ENCODE measurements around the gene SHB. TPM values are rescaled to one million over a fixed set of nuclear protein-coding genes. Genes with fewer than 3 reads are reported as not detected.

SHB gene
- total and polyA plus RNA-seq, 2 experiments from 2014 or later = 20.8 to 48.3 TPM

DNA sequence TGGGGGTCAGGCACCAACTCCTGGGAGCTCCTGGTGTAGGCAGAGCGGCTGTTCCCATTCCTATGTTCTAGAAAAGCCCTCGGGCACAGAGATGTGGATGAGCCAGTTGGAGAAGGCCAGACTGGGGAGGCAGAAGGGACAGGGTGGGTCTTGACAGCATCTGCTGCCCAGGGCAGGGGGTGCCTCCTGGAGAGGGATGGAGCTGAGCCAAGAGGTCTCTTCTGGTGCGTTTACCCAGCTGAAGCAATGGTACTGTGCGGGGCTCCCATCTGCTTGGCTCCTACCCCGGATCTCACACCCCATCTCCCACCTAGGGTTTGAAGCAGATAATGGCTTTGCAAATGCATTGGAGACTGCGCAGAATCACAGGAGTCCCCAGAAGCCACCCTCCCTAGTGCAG is 41.3 kb downstream of the SHB start:
- Histone ChIP-seq H3K4me3 (no peak overlapping the region), H3K9me2 (replicated peaks; ENCODE audit: insufficient read depth) (no peaks in the 10 kb centered on the region), H3K4me2 (no peak overlapping the region), H3K4me1 (ENCODE audit: insufficient read depth) (peaks cover 67% of the 10 kb centered on the region), H3K79me2 (peaks cover 87% of the 10 kb centered on the region), H3K9me3 (ENCODE audit: low read depth) (no peaks in the 10 kb centered on the region), H3K27me3 (no peaks in the 10 kb centered on the region), H2AFZ (no peak overlapping the region), H4K20me1 (ENCODE audit: insufficient read depth, poor library complexity, severe bottlenecking) (peaks cover 9% of the 10 kb centered on the region), H3K27ac (no peak overlapping the region), H3K36me3 (replicated peaks; ENCODE audit: insufficient read depth, low read depth) (no peaks in the 10 kb centered on the region)
- no peak for DNase-seq (ENCODE audit: low spot score)
- TF ChIP-seq EZH2 (IDR thresholded peaks at IDR 0.05; ENCODE audit: borderline replicate concordance) (no peak), EZH2phosphoT487 (IDR thresholded peaks at IDR 0.05; ENCODE audit: low read depth, severe bottlenecking, unreplicated experiment) (no peak)
- TF ChIP-seq, protein P1, sequence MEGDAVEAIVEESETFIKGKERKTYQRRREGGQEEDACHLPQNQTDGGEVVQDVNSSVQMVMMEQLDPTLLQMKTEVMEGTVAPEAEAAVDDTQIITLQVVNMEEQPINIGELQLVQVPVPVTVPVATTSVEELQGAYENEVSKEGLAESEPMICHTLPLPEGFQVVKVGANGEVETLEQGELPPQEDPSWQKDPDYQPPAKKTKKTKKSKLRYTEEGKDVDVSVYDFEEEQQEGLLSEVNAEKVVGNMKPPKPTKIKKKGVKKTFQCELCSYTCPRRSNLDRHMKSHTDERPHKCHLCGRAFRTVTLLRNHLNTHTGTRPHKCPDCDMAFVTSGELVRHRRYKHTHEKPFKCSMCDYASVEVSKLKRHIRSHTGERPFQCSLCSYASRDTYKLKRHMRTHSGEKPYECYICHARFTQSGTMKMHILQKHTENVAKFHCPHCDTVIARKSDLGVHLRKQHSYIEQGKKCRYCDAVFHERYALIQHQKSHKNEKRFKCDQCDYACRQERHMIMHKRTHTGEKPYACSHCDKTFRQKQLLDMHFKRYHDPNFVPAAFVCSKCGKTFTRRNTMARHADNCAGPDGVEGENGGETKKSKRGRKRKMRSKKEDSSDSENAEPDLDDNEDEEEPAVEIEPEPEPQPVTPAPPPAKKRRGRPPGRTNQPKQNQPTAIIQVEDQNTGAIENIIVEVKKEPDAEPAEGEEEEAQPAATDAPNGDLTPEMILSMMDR (IDR thresholded peaks at IDR 0.05; ENCODE audit: poor library complexity) = no peak
- WGBS (ENCODE audit: low lambda C conversion rate, missing lambda C conversion rate) = 91% methylated on average over 6 of the region's 6 CpGs

DNA sequence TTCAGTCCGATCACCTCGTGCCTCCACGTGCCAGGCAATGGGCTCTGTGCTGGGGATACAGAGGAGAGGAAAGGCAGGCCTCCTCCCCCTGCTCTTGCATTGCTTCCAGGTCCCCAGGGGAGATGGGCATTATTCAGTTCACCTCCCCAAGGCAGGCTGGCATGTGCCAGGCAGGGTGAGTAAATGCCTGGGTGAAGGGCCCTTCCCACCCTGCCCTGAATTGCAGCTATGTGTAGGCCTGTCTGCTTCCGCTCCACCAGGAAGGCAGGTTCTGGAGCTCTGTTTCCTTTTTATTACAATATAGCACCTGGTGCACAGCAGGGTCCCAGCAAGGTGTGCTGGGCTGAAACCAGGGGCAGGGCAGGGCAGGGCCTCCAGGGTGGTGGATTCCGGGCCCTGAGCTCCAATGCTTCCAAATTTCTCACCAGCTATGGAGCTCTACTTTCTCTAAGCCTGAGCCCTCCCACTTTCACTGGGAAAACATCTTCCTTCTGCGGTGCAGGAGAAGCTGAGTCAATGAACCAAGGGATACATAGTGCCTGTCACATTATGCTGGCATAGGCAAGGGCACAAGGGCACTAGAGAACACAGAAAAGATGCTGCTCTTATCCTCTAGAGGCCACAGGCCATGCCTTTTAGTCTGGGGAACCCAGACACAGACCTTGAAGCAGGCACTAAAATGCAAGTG is 42.0 kb downstream of the SHB start:
- H2AFZ ChIP-seq = no peak overlapping the region

DNA sequence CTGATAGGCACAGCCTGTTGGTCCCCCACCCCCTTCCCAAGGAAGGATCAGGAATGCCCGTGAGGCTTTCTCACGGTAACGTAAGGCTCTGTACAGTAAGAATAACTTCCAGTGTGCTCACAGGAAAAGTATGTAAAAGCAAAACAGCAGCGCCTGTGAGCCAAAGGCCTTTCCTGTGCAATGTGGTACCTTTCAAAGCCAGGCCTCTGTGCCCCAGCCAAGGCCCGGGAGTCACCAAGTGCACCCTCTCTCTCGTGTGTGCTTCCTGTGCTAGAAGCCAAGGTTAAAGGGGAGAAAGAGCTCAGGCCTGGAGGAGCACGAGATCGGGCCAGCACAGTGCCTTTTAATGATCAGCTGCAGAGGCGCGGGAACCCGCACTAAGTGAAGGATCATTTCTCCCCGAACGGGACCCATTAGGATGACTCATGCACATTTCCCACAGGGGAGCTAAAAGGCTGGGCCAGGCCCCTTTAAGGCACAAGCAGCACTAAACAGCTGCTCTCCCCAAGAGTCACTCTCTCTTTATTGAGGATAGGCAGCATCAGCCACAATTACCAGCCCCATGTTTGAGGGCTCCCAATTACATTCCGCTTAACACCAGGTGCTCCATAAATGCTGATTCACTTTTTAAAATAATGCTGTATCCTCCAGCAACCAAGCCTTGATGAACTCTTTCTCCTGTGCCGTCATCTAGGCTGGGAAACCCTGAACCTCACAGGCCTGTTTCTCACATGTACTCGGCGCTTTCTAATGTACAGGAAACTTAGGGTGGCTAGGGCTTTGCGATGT is 42.8 kb downstream of the SHB start:
- Histone ChIP-seq H3K4me2 (peak overlapping the region; percentile 44), H3K79me2 (peaks cover 93% of the 10 kb centered on the region), H2AFZ (no peak overlapping the region), H3K36me3 (replicated peaks; ENCODE audit: insufficient read depth, low read depth) (no peaks in the 10 kb centered on the region), H4K20me1 (ENCODE audit: insufficient read depth, poor library complexity, severe bottlenecking) (peaks cover 9% of the 10 kb centered on the region), H3K9me2 (replicated peaks; ENCODE audit: insufficient read depth) (no peaks in the 10 kb centered on the region), H3K9me3 (ENCODE audit: low read depth) (no peaks in the 10 kb centered on the region), H3K27me3 (no peaks in the 10 kb centered on the region), H3K4me3 (no peak overlapping the region), H3K27ac (peak overlapping the region; percentile 78), H3K4me1 (ENCODE audit: insufficient read depth) (peaks cover 55% of the 10 kb centered on the region)
- DNase-seq (ENCODE audit: low spot score) = peak; percentile 75
- 42% methylated on average over 18 of the region's 18 CpGs for WGBS (ENCODE audit: low lambda C conversion rate, missing lambda C conversion rate)
- no peak for TF ChIP-seq EZH2 (IDR thresholded peaks at IDR 0.05; ENCODE audit: borderline replicate concordance)
- TF ChIP-seq, protein P1 (IDR thresholded peaks at IDR 0.05; ENCODE audit: poor library complexity) = no peak
- TF ChIP-seq EZH2phosphoT487 (IDR thresholded peaks at IDR 0.05; ENCODE audit: low read depth, severe bottlenecking, unreplicated experiment) = no peak

More for the DNA sequence above, 42.0 kb downstream of the SHB start:
- TF ChIP-seq EZH2phosphoT487 (IDR thresholded peaks at IDR 0.05; ENCODE audit: low read depth, severe bottlenecking, unreplicated experiment) = no peak
- no peak for TF ChIP-seq EZH2 (IDR thresholded peaks at IDR 0.05; ENCODE audit: borderline replicate concordance)
- TF ChIP-seq, protein P1 (IDR thresholded peaks at IDR 0.05; ENCODE audit: poor library complexity) = no peak
- H3K27me3 ChIP-seq = no peaks in the 10 kb centered on the region
- DNase-seq (ENCODE audit: low spot score) = no peak
- H3K4me2 ChIP-seq = peak overlapping the region; percentile 44
- peak overlapping the region; percentile 78 for H3K27ac ChIP-seq
- H3K9me3 ChIP-seq (ENCODE audit: low read depth) = no peaks in the 10 kb centered on the region
- H3K4me3 ChIP-seq = no peak overlapping the region
- peaks cover 9% of the 10 kb centered on the region for H4K20me1 ChIP-seq (ENCODE audit: insufficient read depth, poor library complexity, severe bottlenecking)
- H3K4me1 ChIP-seq (ENCODE audit: insufficient read depth) = peaks cover 61% of the 10 kb centered on the region
- H3K79me2 ChIP-seq = peaks cover 88% of the 10 kb centered on the region
- WGBS (ENCODE audit: low lambda C conversion rate, missing lambda C conversion rate) = 85% methylated on average over 6 of the region's 6 CpGs
- no peaks in the 10 kb centered on the region for H3K36me3 ChIP-seq (replicated peaks; ENCODE audit: insufficient read depth, low read depth)
- H3K9me2 ChIP-seq (replicated peaks; ENCODE audit: insufficient read depth) = no peaks in the 10 kb centered on the region
